GM18526 (cell line): Measurements from ENCODE around the gene RSPO3.

Experiments
- POLR2A ChIP-seq: IDR thresholded peaks from 3 replicates; pipeline ENCODE4 v1.6.1; 2011; ENCODE audit not compliant: insufficient read length; ENCODE audit errors: extremely low read depth

RSPO3 gene

GRCh38 chr6:127202676-127203075, 84.2 kb downstream of the RSPO3 start:
- no peak for TF ChIP-seq POLR2A

GRCh38 chr6:127204281-127204680, 85.8 kb downstream of the RSPO3 start:
- TF ChIP-seq POLR2A, result no peak

DNA sequence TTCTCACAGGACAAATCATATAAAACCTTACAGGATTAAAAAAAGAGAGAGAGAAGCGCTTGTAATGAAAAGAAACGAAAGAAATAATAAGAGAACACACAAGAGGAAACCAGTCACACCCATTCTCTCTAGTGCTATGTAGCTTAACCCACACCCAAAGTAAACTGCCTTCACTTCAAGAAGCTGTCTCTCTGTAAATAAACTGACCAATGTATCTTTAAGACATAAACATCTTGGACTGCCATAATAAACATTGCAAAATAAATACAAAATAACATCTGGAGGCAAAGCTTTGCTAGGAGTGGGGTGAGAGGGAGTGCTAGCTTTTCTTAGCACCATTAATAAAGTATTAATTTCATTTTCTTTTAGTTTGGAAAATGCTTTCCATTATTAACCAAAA, 86.6 kb downstream of the RSPO3 start:
- TF ChIP-seq POLR2A, result no peak

- no peak for TF ChIP-seq POLR2A
Observed at GRCh38 chr6:127206531-127207095, 88.1 kb downstream of the RSPO3 start.

- TF ChIP-seq POLR2A, result no peak
Observed at GRCh38 chr6:127207591-127208120, 89.2 kb downstream of the RSPO3 start.

GRCh38 chr6:127210725-127211124, 92.3 kb downstream of the RSPO3 start:
- TF ChIP-seq POLR2A, result no peak

GRCh38 chr6:127212376-127212775, 93.9 kb downstream of the RSPO3 start:
- TF ChIP-seq POLR2A, result no peak

GRCh38 chr6:127215931-127216330, 97.5 kb downstream of the RSPO3 start:
- TF ChIP-seq POLR2A, result no peak

GRCh38 chr6:127216810-127217789, 98.6 kb downstream of the RSPO3 start:
- no peak for TF ChIP-seq POLR2A

GRCh38 chr6:127219869-127220268, 101.4 kb downstream of the RSPO3 start:
- no peak for TF ChIP-seq POLR2A

GRCh38 chr6:127221201-127221600, 102.7 kb downstream of the RSPO3 start:
- no peak for TF ChIP-seq POLR2A

- TF ChIP-seq POLR2A, result no peak
Observed at GRCh38 chr6:127222418-127222817, 103.9 kb downstream of the RSPO3 start.

GRCh38 chr6:127225497-127225896, 107.0 kb downstream of the RSPO3 start:
- no peak for TF ChIP-seq POLR2A

- TF ChIP-seq POLR2A, result no peak
Observed at GRCh38 chr6:127243501-127243900, 125.0 kb downstream of the RSPO3 start.
